SIG-M5 treated with dmso at 0.1 percent for 504 hours (cell line): ENCODE data around the gene ABTB2.
"Not testable (repeated sequence)": the region's sequence is repeated elsewhere in the genome, so short reads cannot be mapped to it uniquely, and the experiment has no call there.

Experiments
- DNase-seq: peaks from one replicate; lab custom pipeline; 2025; ENCODE audit not compliant: unreplicated experiment; lab: John Stamatoyannopoulos, UW

ABTB2 gene

GRCh38 chr11:34194576-34195335 lies 163.1 kb downstream of the ABTB2 start:
- DNase-seq = no peak

DNA sequence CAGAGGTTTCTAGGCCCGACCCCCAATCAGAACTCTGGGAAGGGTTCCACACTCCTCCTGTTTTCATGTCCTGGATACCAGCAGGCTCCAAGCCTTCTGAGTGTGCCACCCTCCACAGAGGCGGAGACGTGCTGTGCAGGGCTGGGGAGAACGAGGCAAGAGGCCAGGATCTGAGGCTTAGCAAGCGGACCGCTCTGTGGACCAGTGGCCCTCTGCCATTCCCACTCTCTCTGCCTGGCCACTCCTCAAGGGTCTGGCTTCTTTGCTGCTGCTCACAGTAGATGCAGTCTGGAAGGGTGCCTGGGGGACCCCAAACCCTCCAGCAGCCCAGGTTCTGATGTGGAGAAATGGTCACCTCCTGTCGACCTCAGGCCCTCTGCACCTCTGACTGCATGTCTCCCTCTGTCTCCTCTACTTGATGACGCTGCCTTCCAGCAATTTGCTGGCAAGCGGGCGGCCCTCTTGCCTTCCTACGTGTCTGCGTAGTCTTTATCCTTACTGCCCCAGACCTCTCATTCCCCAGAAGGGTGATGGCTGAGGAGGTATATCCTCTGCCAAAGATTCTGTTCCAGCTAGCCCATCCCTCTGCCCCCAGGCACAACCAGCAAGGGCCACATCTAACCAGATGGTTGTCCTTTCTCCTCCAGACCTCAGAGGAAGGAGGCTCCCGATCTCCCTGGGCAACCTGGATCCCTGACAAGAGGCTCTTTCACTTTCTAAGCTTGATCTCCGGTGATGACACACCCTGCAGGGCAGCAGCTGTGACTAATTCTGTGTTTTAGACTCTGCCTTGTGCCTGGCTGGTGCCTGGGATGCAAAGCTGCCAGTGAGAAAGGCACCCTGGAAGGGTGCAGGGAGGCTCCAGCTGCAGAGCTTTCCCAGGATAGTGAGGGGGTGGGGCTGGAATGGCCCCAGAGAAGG lies 165.1 kb downstream of the ABTB2 start:
- no peak for DNase-seq

DNA sequence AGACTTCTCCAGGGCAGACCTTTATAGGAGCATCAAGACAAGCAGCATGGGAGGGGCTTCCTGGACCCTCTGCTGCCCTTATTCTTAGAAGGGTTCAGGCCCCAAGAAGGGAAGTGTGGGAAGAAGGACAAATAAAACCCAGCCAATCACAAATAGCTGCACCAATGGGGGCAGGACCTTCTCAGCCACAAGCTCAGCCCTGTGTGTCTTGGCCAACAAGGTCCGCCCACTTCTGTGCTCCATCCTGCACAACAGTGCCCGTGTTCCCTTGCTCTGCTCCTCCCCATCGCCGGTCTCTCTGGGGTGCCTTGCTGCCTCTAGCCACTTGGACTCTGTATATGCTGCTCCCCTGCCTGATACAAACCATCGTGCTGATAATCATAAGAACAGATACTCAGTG lies 166.2 kb downstream of the ABTB2 start:
- no peak for DNase-seq

DNA sequence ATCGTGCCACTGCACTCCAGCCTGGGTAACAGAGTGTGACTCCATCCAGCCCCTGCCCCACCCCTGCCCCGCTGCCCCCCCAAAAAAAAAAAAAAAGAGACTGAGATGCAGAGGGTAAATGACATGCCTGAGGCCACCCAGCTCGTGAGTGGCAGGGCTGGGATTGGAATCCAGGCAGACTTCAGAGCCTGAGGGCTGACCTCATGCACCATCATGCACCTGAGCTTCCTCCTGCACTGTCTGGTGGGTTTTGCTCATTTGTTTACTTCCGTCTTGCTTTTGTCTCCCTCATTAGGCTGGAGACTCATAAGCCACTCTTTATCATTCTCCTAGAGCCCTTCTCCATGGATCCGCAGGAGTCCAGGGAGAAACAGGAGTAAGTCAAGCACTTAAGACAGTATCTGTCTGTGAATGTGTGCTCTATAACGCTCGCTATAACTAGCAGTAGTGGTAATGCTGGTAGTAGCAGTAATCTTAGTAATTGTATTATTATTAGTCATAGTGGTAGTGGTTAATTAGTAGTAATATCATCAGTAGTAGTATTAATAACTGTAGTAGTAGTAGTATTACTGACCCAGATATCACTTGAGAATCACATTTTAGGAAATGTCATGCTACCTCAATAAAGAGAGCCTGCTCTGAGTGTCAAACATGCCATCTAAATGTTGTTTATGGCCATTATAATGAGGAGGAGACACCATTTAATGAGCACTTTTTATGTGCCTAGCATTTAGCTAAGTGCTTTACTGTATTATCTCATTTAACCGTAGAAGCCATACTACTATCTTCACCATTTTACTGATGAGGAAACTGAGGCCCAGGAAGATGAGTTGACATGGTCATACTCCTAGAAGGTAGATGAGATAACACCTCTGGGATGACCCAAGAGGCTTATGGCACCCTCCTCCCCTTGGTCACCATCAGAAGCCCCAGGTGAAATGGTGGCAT lies 167.3 kb downstream of the ABTB2 start:
- DNase-seq = no peak

- DNase-seq = no peak
Observed at GRCh38 chr11:34189191-34189590, 168.6 kb downstream of the ABTB2 start.

GRCh38 chr11:34188181-34188580 lies 169.6 kb downstream of the ABTB2 start:
- DNase-seq = no peak

GRCh38 chr11:34185926-34186841 lies 171.6 kb downstream of the ABTB2 start:
- no peak for DNase-seq

GRCh38 chr11:34184505-34185015 lies 173.2 kb downstream of the ABTB2 start:
- DNase-seq = no peak

GRCh38 chr11:34183848-34184391 lies 173.9 kb downstream of the ABTB2 start:
- DNase-seq = no peak

- DNase-seq = no peak
Observed at GRCh38 chr11:34182921-34183685, 174.7 kb downstream of the ABTB2 start.

DNA sequence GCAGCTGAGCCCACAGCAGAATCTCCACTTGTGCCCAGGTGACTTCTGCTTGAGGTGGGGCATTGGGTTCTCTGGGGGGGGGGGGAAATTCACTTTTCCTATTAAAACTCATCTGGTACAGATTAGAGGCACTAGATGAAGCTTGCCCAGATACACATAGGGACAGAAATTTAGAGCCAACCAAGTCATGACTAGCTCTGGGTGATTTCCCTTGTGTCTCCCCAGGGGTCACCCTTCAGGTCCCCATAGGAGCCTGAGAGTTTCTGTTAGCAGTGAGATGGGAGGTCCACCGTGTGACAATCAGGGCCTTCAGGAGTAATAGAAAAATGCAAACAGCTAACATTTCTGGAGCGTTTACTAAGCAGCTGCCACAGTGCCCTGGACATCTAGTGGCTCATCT lies 175.4 kb downstream of the ABTB2 start:
- DNase-seq = no peak

- DNase-seq = no peak
Observed at GRCh38 chr11:34181856-34182405, 175.9 kb downstream of the ABTB2 start.

- DNase-seq = no peak
Observed at GRCh38 chr11:34181251-34181650, 176.6 kb downstream of the ABTB2 start.

DNA sequence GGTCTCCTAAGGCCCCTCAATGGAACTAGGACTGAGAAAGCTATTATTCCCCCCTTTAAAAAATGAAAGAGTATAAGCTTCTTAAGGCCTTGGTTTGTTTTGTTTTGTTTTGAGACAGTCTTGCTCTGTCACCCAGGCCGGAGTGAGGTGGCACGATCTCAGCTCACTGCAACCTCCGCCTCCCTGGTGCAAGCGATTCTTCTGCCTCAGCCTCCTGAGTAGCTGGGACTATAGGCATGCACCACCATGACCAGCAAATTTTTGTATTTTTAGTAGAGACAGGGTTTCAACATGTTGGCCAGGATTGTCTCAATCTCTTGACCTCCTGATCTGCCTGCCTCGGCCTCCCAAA lies 177.0 kb downstream of the ABTB2 start:
- DNase-seq = not testable (repeated sequence)

GRCh38 chr11:34180040-34180813 lies 177.6 kb downstream of the ABTB2 start:
- no peak for DNase-seq

- DNase-seq = no peak
Observed at GRCh38 chr11:34179026-34179675, 178.7 kb downstream of the ABTB2 start.

GRCh38 chr11:34178209-34178821 lies 179.5 kb downstream of the ABTB2 start:
- no peak for DNase-seq
